Measurements from ENCODE around the gene SLC4A1AP. TPM values are rescaled to one million over a fixed set of nuclear protein-coding genes. Genes with fewer than 3 reads are reported as not detected.

The SLC4A1AP gene
- total and polyA plus RNA-seq, 2 of the 13 experiments (the other 11 are each of a cell fraction or from before 2014, with no cell fraction given) = 15.3 to 44.6 TPM

- TF ChIP-seq ZBTB44 (CRISPR knock-in tag; IDR thresholded peaks at IDR 0.05) (peak; percentile 37; the same call in 1 of the 2 replicates), SYNCRIP (IDR thresholded peaks at IDR 0.05; ENCODE audit: insufficient read depth, low read depth, low read length) (no peak), ZFP90 (CRISPR knock-in tag; IDR thresholded peaks at IDR 0.05; ENCODE audit: borderline replicate concordance) (peak; percentile 79; the same call in 1 of the 2 replicates), KMT2A (CRISPR knock-in tag; IDR thresholded peaks at IDR 0.05) (peak; percentile 99), ZNF224 (CRISPR knock-in tag; IDR thresholded peaks at IDR 0.05) (no peak), MEF2D (CRISPR knock-in tag; IDR thresholded peaks at IDR 0.05) (peak; percentile 53; the same call in 1 of the 2 replicates), REPIN1 (CRISPR knock-in tag; IDR thresholded peaks at IDR 0.05; ENCODE audit: borderline replicate concordance, low read depth) (peak; percentile 98), IKZF1 (IDR thresholded peaks at IDR 0.05) (no peak), LBX2 (CRISPR knock-in tag; IDR thresholded peaks at IDR 0.05; ENCODE audit: borderline replicate concordance) (0 out of 2 replicates have a peak, but pooled peaks have one; percentile 12), ZNF597 (CRISPR knock-in tag; IDR thresholded peaks at IDR 0.05) (peak; percentile 77; the same call in 1 of the 2 replicates), NFRKB (IDR thresholded peaks at IDR 0.05) (peak; percentile 89), CBX2 (IDR thresholded peaks at IDR 0.05; ENCODE audit: low read depth, low read length) (no peak; the same call in 1 of the 2 replicates), CBX2 (CRISPR knock-in tag; IDR thresholded peaks at IDR 0.05; ENCODE audit: low read depth) (peak; percentile 98), DBP (CRISPR knock-in tag; IDR thresholded peaks at IDR 0.05; ENCODE audit: not compliant biosample characterization) (peak; percentile 87), TGIF2 (CRISPR knock-in tag; IDR thresholded peaks at IDR 0.05) (peak; percentile 90), FOXA3 (CRISPR knock-in tag; IDR thresholded peaks at IDR 0.05) (peak; percentile 36; the same call in 1 of the 2 replicates), RBM39 (IDR thresholded peaks at IDR 0.05; ENCODE audit: low read depth, low read length, poor library complexity, severe bottlenecking) (peak; percentile 70), ZNF746 (CRISPR knock-in tag; IDR thresholded peaks at IDR 0.05) (no peak), CREBL2 (CRISPR knock-in tag; IDR thresholded peaks at IDR 0.05; ENCODE audit: borderline replicate concordance) (peak; percentile 90), ISL2 (CRISPR knock-in tag; IDR thresholded peaks at IDR 0.05) (peak; percentile 80), TAF15 (IDR thresholded peaks at IDR 0.05; ENCODE audit: low read depth, low read length, poor library complexity, severe bottlenecking) (peak; percentile 16), SATB2 (CRISPR knock-in tag; IDR thresholded peaks at IDR 0.05) (peak; percentile 97), ZSCAN12 (CRISPR knock-in tag; IDR thresholded peaks at IDR 0.05) (peak; percentile 55; the same call in 1 of the 2 replicates), ZNF674 (CRISPR knock-in tag; IDR thresholded peaks at IDR 0.05; ENCODE audit: low read depth) (no peak)
Measured at GRCh38 chr2:27663285-27664153, at the start of gene SLC4A1AP, which contains the start of gene SUPT7L (continued).

All from HepG2 (cell line).